Keratinocyte (primary cell): ENCODE data around the gene EPAS1. TPM values are rescaled to one million over a fixed set of nuclear protein-coding genes. Genes with fewer than 3 reads are reported as not detected.

Experiments used
- DNase-seq: peaks from one replicate; pipeline ENCODE4 v3.0.0-alpha.2; 2011; ENCODE audit warnings: low read depth, missing footprints, low spot score
- FAIRE-seq: peaks from 2 replicates; lab custom pipeline; 2011; peaks lifted over from hg19 to GRCh38; lab: Jason Lieb, UNC
- H2AFZ ChIP-seq: 2 replicates; pipeline ENCODE4 v1.6.0; 2012; ENCODE audit warnings: low read length, control low read depth, inconsistent platforms; ENCODE audit not compliant: control insufficient read depth
- H3K27ac ChIP-seq: 2 replicates; pipeline ENCODE4 v1.5.1; 2011; ENCODE audit warnings: low read length; ENCODE audit not compliant: control insufficient read depth, insufficient read depth
- H3K27me3 ChIP-seq: 3 replicates; pipeline ENCODE4 v1.6.0; 2011; ENCODE audit warnings: low read length; ENCODE audit not compliant: control insufficient read depth, insufficient read depth; ENCODE audit errors: extremely low read depth
- H3K36me3 ChIP-seq, 2 experiments: 2 replicates in 1 of 2; 3 replicates in 1 of 2; pipeline ENCODE4 v1.5.1; 2011; ENCODE audit warnings: low read length in 2 of 2, mild to moderate bottlenecking in 1 of 2; ENCODE audit not compliant: control insufficient read depth in 2 of 2, insufficient read depth in 2 of 2; ENCODE audit errors: extremely low read depth in 1 of 2
- H3K4me1 ChIP-seq: 3 replicates; pipeline ENCODE4 v1.5.1; 2011; ENCODE audit warnings: low read length; ENCODE audit not compliant: control insufficient read depth, insufficient read depth; ENCODE audit errors: extremely low read depth
- H3K4me2 ChIP-seq: 3 replicates; pipeline ENCODE4 v1.6.0; 2011; ENCODE audit warnings: low read depth, low read length; ENCODE audit not compliant: control insufficient read depth, insufficient read depth; ENCODE audit errors: extremely low read depth
- H3K4me3 ChIP-seq, 3 experiments: fragments of 200-600 bp in 1 of 3; sonication (generic) in 1 of 3; 2 replicates in 2 of 3; 3 replicates in 1 of 3; pipeline ENCODE4 v1.5.1; 2011 to 2016; ENCODE audit warnings: low read length in 3 of 3, mild to moderate bottlenecking in 3 of 3, control low read depth in 2 of 3, inconsistent platforms in 1 of 3, low read depth in 1 of 3, mixed read lengths in 1 of 3, mixed run types in 1 of 3, moderate library complexity in 1 of 3; ENCODE audit not compliant: control insufficient read depth in 2 of 3, insufficient read depth in 2 of 3; ENCODE audit errors: extremely low read depth in 1 of 3
- H3K79me2 ChIP-seq: 2 replicates; pipeline ENCODE4 v1.6.0; 2012; ENCODE audit warnings: low read length; ENCODE audit not compliant: control insufficient read depth, insufficient read depth
- H3K9ac ChIP-seq: 3 replicates; pipeline ENCODE4 v1.6.0; 2011; ENCODE audit warnings: low read length; ENCODE audit not compliant: control insufficient read depth, insufficient read depth; ENCODE audit errors: extremely low read depth
- H3K9me1 ChIP-seq: 3 replicates; pipeline ENCODE4 v1.6.0; 2011; ENCODE audit warnings: low read length; ENCODE audit not compliant: control insufficient read depth, insufficient read depth; ENCODE audit errors: extremely low read depth
- H3K9me3 ChIP-seq: 2 replicates; pipeline ENCODE4 v1.5.1; 2012; ENCODE audit warnings: low read depth, low read length; ENCODE audit not compliant: control insufficient read depth
- H4K20me1 ChIP-seq: 3 replicates; pipeline ENCODE4 v1.6.0; 2011; ENCODE audit warnings: low read length; ENCODE audit not compliant: control insufficient read depth, insufficient read depth; ENCODE audit errors: extremely low read depth
- CTCF ChIP-seq, 3 experiments: IDR thresholded peaks in 1 of 3; conservative IDR thresholded peaks in 1 of 3; optimal IDR thresholded peaks in 1 of 3; 2 replicates in 2 of 3; 3 replicates in 1 of 3; pipeline versions ENCODE3 to v1.5.1; 2011; ENCODE audit warnings: low read length in 3 of 3, mild to moderate bottlenecking in 3 of 3, moderate library complexity in 2 of 3, control low read depth in 1 of 3, inconsistent platforms in 1 of 3; ENCODE audit not compliant: insufficient read depth in 2 of 3; ENCODE audit errors: extremely low read depth in 1 of 3
- EZH2 ChIP-seq: IDR thresholded peaks from one replicate; pipeline ENCODE4 v1.6.1; 2012; ENCODE audit warnings: inconsistent platforms, mild to moderate bottlenecking, low read length, moderate library complexity
- dilution Hi-C: fragments of 300-500 bp; cut with MboI; formaldehyde crosslinking; loops from one replicate; pipeline ENCODE4 v1.7.0; 2020; ENCODE audit warnings: low sequenced_read_pairs; ENCODE audit not compliant: extremely low pct_ligation_motif_present
- polyA plus RNA-seq, 5 experiments: library from polyadenylated mRNA; depleted of rRNA in 3 of 5; stranded (reverse) in 3 of 5; stranded (forward) in 1 of 5; unstranded in 1 of 5; fragments of >200 nt; gene quantifications; 1 replicate in 1 of 5; 2 replicates in 3 of 5; 3 replicates in 1 of 5; pipeline versions ENCODE4 v1.2.1 to v1.2.3, GENCODE V29; 2011 to 2012; ENCODE audit warnings: missing spikeins in 2 of 5, low read depth in 1 of 5, low replicate concordance in 1 of 5

Gene EPAS1
- polyA plus RNA-seq, 1 donor (not counting 4 experiments of a cell fraction or from before 2014, with no cell fraction given): 96.7 TPM

DNA sequence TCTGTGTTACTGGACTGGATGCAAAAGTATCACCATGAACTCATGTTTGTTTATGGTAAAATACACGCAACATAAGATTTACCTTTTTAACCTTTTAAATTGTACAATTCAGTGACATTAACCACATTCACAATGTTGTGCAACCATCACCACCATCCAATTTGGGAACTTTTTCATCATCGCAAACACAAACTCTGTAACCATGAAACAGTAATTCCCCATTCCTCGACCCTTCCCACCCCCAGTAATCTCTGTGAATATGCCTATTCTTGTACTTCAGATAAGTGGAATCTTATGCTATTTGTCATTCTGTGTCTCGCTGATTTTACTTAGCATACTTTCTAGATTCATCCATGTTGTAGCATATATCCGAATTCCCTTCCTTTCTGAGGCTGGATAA is 31.1 kb upstream of the EPAS1 start:
- TF ChIP-seq EZH2 (no peak), CTCF (optimal IDR thresholded peaks at IDR 0.05 in 1 of 3, IDR thresholded peaks at IDR 0.05 in 1 of 3, conservative IDR thresholded peaks at IDR 0.05 in 1 of 3; ENCODE audit: extremely low read depth in 1 of 3, insufficient read depth in 2 of 3, low read length in 3 of 3) (no peak)
- H2AFZ ChIP-seq: no peak overlapping the region
- FAIRE-seq: no peak

DNA sequence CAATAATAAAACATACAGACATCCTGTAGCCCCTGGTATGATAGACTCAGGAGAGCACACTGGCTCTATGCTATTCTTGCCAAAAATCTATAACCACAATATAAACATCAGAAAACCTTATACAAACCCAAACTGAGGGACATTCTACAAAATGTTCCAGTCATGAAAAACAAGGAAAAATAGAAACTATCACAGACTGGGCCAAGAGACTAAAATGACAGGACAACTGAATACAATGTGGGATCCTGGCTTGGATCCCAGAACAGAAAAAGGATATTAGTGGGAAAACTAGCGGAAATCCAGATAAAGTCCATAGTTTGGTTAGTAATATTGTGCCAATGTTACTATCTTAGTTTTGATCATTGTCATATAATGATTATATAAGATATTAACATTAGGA is 29.6 kb upstream of the EPAS1 start:
- H3K4me3 ChIP-seq: no peak overlapping the region
- H3K27ac ChIP-seq: no peak overlapping the region
- H3K4me2 ChIP-seq: no peak overlapping the region
- H3K4me1 ChIP-seq: no peaks in the 10 kb centered on the region
- H3K79me2 ChIP-seq: no peaks in the 10 kb centered on the region
- no peaks in the 10 kb centered on the region for H3K9me1 ChIP-seq
- FAIRE-seq (no peak), DNase-seq (no peak)
- H3K9me3 ChIP-seq: no peaks in the 10 kb centered on the region
- no peaks in the 10 kb centered on the region for H3K27me3 ChIP-seq
- H3K36me3 ChIP-seq: no peaks in the 10 kb centered on the region
- H3K9ac ChIP-seq: no peak overlapping the region
- dilution Hi-C loops: no loop called here
- H2AFZ ChIP-seq: no peak overlapping the region
- H4K20me1 ChIP-seq: no peaks in the 10 kb centered on the region
- TF ChIP-seq CTCF (optimal IDR thresholded peaks at IDR 0.05 in 1 of 3, IDR thresholded peaks at IDR 0.05 in 1 of 3, conservative IDR thresholded peaks at IDR 0.05 in 1 of 3; ENCODE audit: extremely low read depth in 1 of 3, insufficient read depth in 2 of 3, low read length in 3 of 3) (no peak), EZH2 (no peak)

More for the DNA sequence above, 31.1 kb upstream of the EPAS1 start:
- Histone ChIP-seq H3K4me2 (no peak overlapping the region), H4K20me1 (no peaks in the 10 kb centered on the region), H3K27ac (no peak overlapping the region), H3K9me3 (no peaks in the 10 kb centered on the region), H3K4me3 (no peak overlapping the region), H3K9ac (no peak overlapping the region), H3K9me1 (no peaks in the 10 kb centered on the region), H3K36me3 (no peaks in the 10 kb centered on the region), H3K79me2 (no peaks in the 10 kb centered on the region), H3K27me3 (no peaks in the 10 kb centered on the region), H3K4me1 (no peaks in the 10 kb centered on the region)
- no peak for DNase-seq
- dilution Hi-C loops: no loop called here
